Lung (tissue), 12 donors: ENCODE results near the gene HS3ST1. TPM values are rescaled to one million over a fixed set of nuclear protein-coding genes. Genes with fewer than 3 reads are reported as not detected.

Experiments used
- ATAC-seq: fragments of 200-7000 bp; cut with Tn5 transposase; one replicate; pipeline ENCODE4 v1.9.1; 2020; ENCODE audit warnings: moderate number of reproducible peaks; ENCODE audit not compliant: insufficient read depth, low FRiP score
- DNase-seq, 3 donors: peaks; one replicate each; pipeline ENCODE4 v3.0.0-alpha.2; 2013 to 2017
- H3K27ac ChIP-seq, 2 donors: one replicate each; pipeline ENCODE4 v1.5.1; 2013; ENCODE audit warnings: mild to moderate bottlenecking in 2 of 2, moderate library complexity in 2 of 2, control low read depth in 1 of 2, inconsistent platforms in 1 of 2, low read depth in 1 of 2, low read length in 1 of 2
- H3K27me3 ChIP-seq, 3 donors: one replicate each; pipeline ENCODE4 v1.5.1; 2013; ENCODE audit warnings: low read length in 2 of 3; ENCODE audit not compliant: control insufficient read depth in 3 of 3, insufficient read depth in 3 of 3
- H3K36me3 ChIP-seq, 4 donors: one replicate each; pipeline ENCODE4 v1.5.1; 2013; ENCODE audit warnings: low read length in 4 of 4, mild to moderate bottlenecking in 1 of 4, moderate library complexity in 1 of 4; ENCODE audit not compliant: control insufficient read depth in 4 of 4, insufficient read depth in 4 of 4
- H3K4me1 ChIP-seq, 5 donors: one replicate each; pipeline ENCODE4 v1.5.1; 2013; ENCODE audit warnings: low read length in 5 of 5, mild to moderate bottlenecking in 2 of 5, moderate library complexity in 1 of 5; ENCODE audit not compliant: control insufficient read depth in 5 of 5, insufficient read depth in 5 of 5
- H3K4me3 ChIP-seq: one replicate; pipeline ENCODE4 v1.5.1; 2013; ENCODE audit warnings: mild to moderate bottlenecking, control low read depth, moderate library complexity
- H3K9ac ChIP-seq, 2 donors: one replicate each; pipeline ENCODE4 v1.5.1; 2013; ENCODE audit warnings: low read length in 2 of 2, control low read depth in 1 of 2; ENCODE audit not compliant: insufficient read depth in 1 of 2
- H3K9me3 ChIP-seq, 4 donors: one replicate each; pipeline ENCODE4 v1.5.1; 2013; ENCODE audit warnings: low read length in 3 of 4, mild to moderate bottlenecking in 1 of 4, moderate library complexity in 1 of 4; ENCODE audit not compliant: control insufficient read depth in 4 of 4, insufficient read depth in 3 of 4
- WGBS, 2 donors: extraction: QIAGEN DNeasy Blood & Tissue Kit; methylation state at CpG; one replicate each; pipeline ENCODE4 v1.1.7; 2013; 5-methylcytosine and 5-hydroxymethylcytosine counted together
- polyA plus RNA-seq, 2 donors: library from polyadenylated mRNA; stranded (reverse); fragments of 200-250 nt; gene quantifications; one replicate each; pipeline ENCODE4 v1.2.1, GENCODE V29; 2013
- total RNA-seq, 2 donors: library from RNA; depleted of rRNA in 1 of 2; stranded (reverse); fragments of >200 nt in 1 of 2; gene quantifications; one replicate each; pipeline ENCODE4 v1.2.1, GENCODE V29; 2014 to 2021
- TF ChIP-seq, protein P1 (sequence below): IDR thresholded peaks from 2 replicates; pipeline ENCODE4 v1.5.1; 2012; ENCODE audit warnings: mild to moderate bottlenecking; ENCODE audit errors: control extremely low read depth, extremely low read depth
- donor health status: control.
- donor health status: control.
- donor health status: Bipolar disorder and iron deficiency.
- donor health status: healthy.
- donor health status: DM: yes; HTN: yes; CAD: no.

Gene HS3ST1
- total and polyA plus RNA-seq, 4 donors, result 1.7 to 15.4 (median 11.0) TPM

GRCh38 chr4:11404431-11404830 lies 24.3 kb downstream of the HS3ST1 start:
- Histone ChIP-seq H3K27me3 (no peaks in the 10 kb centered on the region), H3K9ac (no peak overlapping the region), H3K36me3 (peaks cover 0 to 11% (median 3%) of the 10 kb centered on the region in 4 donors), H3K4me3 (no peak overlapping the region), H3K9me3 (peaks cover 0 to 4% (median 0%) of the 10 kb centered on the region in 4 donors), H3K4me1 (no peaks in the 10 kb centered on the region), H3K27ac (no peak overlapping the region)
- WGBS, 2 donors, result 81 to 89% methylated on average over 2 of the region's 2 CpGs
- DNase-seq, result no peak
- TF ChIP-seq, protein P1, sequence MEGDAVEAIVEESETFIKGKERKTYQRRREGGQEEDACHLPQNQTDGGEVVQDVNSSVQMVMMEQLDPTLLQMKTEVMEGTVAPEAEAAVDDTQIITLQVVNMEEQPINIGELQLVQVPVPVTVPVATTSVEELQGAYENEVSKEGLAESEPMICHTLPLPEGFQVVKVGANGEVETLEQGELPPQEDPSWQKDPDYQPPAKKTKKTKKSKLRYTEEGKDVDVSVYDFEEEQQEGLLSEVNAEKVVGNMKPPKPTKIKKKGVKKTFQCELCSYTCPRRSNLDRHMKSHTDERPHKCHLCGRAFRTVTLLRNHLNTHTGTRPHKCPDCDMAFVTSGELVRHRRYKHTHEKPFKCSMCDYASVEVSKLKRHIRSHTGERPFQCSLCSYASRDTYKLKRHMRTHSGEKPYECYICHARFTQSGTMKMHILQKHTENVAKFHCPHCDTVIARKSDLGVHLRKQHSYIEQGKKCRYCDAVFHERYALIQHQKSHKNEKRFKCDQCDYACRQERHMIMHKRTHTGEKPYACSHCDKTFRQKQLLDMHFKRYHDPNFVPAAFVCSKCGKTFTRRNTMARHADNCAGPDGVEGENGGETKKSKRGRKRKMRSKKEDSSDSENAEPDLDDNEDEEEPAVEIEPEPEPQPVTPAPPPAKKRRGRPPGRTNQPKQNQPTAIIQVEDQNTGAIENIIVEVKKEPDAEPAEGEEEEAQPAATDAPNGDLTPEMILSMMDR, result no peak
- no peak for ATAC-seq

GRCh38 chr4:11402192-11402591 lies 26.5 kb downstream of the HS3ST1 start:
- H3K36me3 ChIP-seq, result peaks cover 0 to 16% (median 7%) of the 10 kb centered on the region in 4 donors
- no peak for ATAC-seq
- DNase-seq, result no peak
- TF ChIP-seq, protein P1, result no peak
- H3K9ac ChIP-seq, result no peak overlapping the region
- H3K27me3 ChIP-seq, result no peaks in the 10 kb centered on the region
- no peak overlapping the region for H3K4me3 ChIP-seq
- 90 to 95% methylated on average over 3 of the region's 3 CpGs for WGBS, 2 donors
- peaks cover 0 to 7% (median 0%) of the 10 kb centered on the region in 4 donors for H3K9me3 ChIP-seq
- no peaks in the 10 kb centered on the region for H3K4me1 ChIP-seq
- H3K27ac ChIP-seq, result no peak overlapping the region

DNA sequence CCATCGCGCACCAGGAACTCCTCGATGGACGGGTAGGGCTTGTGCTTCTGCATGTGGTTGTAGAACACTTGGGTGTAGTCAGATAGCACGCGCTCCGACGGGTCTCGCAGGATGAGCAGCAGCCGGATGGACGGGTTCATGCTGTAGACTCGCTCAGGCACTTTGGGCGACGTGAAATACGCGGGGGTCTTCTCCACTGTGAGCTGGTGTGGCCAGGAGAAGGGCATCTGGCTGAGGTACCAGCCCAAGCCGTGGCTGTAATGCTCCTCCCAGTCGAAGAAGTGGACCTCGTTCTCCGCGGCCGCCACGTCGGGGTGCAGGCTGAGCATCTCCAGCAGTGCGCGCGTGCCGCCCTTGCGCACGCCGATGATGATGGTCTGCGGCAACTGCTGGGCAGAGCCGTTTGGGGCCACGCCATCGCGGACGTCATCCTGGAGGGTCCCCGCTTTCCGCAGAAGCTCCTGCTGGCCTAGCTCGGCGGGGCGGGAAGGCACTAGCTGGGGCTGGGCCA lies 29.2 kb downstream of the HS3ST1 start:
- no peak for DNase-seq
- ATAC-seq, result no peak
- no peaks in the 10 kb centered on the region for H3K4me1 ChIP-seq
- 97 to 98% methylated on average over 42 of the region's 42 CpGs for WGBS, 2 donors
- no peak overlapping the region for H3K27ac ChIP-seq
- H3K9me3 ChIP-seq, result peaks cover 0 to 7% (median 0%) of the 10 kb centered on the region in 4 donors
- peaks cover 0 to 9% (median 7%) of the 10 kb centered on the region in 4 donors for H3K36me3 ChIP-seq
- no peak overlapping the region for H3K4me3 ChIP-seq
- TF ChIP-seq, protein P1, result no peak
- no peak overlapping the region for H3K9ac ChIP-seq
- no peaks in the 10 kb centered on the region for H3K27me3 ChIP-seq
